IPS DF 4.7 (cell line): ENCODE results near the gene RBM15.

Experiments used
- DNase-seq: peaks from one replicate; pipeline ENCODE4 v3.0.0-alpha.2; 2013; ENCODE audit warnings: low spot score; ENCODE audit errors: extremely low read depth

Gene RBM15

GRCh38 chr1:110338886-110339406 lies at the start of gene RBM15:
TSS of gene RBM15 (plus strand) at chr1:110339377. CDS start at chr1:110339406, 29 bp downstream.
- DNase-seq = peak; percentile 100

- no peak for DNase-seq
Measured at GRCh38 chr1:110291241-110292030, 47.7 kb upstream of the RBM15 start.

GRCh38 chr1:110292031-110292741 lies 47.0 kb upstream of the RBM15 start:
- DNase-seq = no peak

- DNase-seq = no peak
Measured at GRCh38 chr1:110293601-110294104, 45.5 kb upstream of the RBM15 start.

- no peak for DNase-seq
Measured at GRCh38 chr1:110294308-110294707, 44.9 kb upstream of the RBM15 start.

GRCh38 chr1:110298991-110299390 lies 40.2 kb upstream of the RBM15 start:
- no peak for DNase-seq

GRCh38 chr1:110300412-110301085 lies 38.6 kb upstream of the RBM15 start:
- DNase-seq = no peak

GRCh38 chr1:110302836-110303235 lies 36.3 kb upstream of the RBM15 start:
- DNase-seq = no peak

GRCh38 chr1:110305900-110306420 lies 33.2 kb upstream of the RBM15 start:
- no peak for DNase-seq

GRCh38 chr1:110307239-110307974 lies 31.8 kb upstream of the RBM15 start:
- no peak for DNase-seq

- DNase-seq = no peak
Measured at GRCh38 chr1:110308247-110308646, 30.9 kb upstream of the RBM15 start.

GRCh38 chr1:110309139-110309538 lies 30.0 kb upstream of the RBM15 start:
- DNase-seq = no peak

- no peak for DNase-seq
Measured at GRCh38 chr1:110309767-110310166, 29.4 kb upstream of the RBM15 start.

- DNase-seq = no peak
Measured at GRCh38 chr1:110310300-110310699, 28.9 kb upstream of the RBM15 start.

GRCh38 chr1:110312188-110313121 lies 26.7 kb upstream of the RBM15 start:
- peak; percentile 74 for DNase-seq

GRCh38 chr1:110316735-110317134 lies 22.4 kb upstream of the RBM15 start:
- no peak for DNase-seq

- no peak for DNase-seq
Measured at GRCh38 chr1:110318046-110318445, 21.1 kb upstream of the RBM15 start.

- DNase-seq = no peak
Measured at GRCh38 chr1:110319332-110320167, 19.6 kb upstream of the RBM15 start.

- DNase-seq = no peak
Measured at GRCh38 chr1:110320168-110320518, 19.0 kb upstream of the RBM15 start.
